HG02678 (cell line): Measurements from ENCODE around the gene SFI1.
A peak's percentile ranks its signal among the peaks of the same experiment; 100 is the strongest.
"Not testable (repeated sequence)": the region's sequence is repeated elsewhere in the genome, so short reads cannot be mapped to it uniquely, and the experiment has no call there.

Source experiments
- ATAC-seq: cut with Tn5 transposase; IDR thresholded peaks from one replicate; pipeline ENCODE4 v1.9.1; 2021; ENCODE audit warnings: mild to moderate bottlenecking, moderate library complexity; ENCODE audit not compliant: unreplicated experiment

The SFI1 gene

GRCh38 chr22:31490496-31490925 lies 5.8 kb upstream of the SFI1 start:
- peak; percentile 53 for ATAC-seq

GRCh38 chr22:31491218-31491962 lies 4.9 kb upstream of the SFI1 start:
- no peak for ATAC-seq

DNA sequence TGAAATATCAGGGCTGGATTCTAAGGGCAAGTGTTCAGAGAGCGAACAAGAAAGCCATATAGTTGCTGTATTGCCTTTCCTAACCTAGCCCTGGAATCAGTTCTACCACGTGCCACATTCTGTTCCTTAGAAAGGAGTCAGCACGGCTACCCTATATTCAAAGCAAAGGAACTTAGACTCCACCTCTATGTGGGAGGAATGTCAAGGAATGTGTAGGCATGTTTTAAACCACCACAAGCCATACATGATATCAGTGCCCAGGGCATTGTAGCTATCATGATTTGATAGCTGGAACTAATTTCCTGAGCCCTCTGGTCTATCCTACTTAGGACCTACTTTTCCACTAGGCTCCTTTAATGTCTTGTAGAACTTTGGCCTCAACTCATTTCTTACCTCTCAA lies 4.2 kb upstream of the SFI1 start:
- no peak for ATAC-seq

DNA sequence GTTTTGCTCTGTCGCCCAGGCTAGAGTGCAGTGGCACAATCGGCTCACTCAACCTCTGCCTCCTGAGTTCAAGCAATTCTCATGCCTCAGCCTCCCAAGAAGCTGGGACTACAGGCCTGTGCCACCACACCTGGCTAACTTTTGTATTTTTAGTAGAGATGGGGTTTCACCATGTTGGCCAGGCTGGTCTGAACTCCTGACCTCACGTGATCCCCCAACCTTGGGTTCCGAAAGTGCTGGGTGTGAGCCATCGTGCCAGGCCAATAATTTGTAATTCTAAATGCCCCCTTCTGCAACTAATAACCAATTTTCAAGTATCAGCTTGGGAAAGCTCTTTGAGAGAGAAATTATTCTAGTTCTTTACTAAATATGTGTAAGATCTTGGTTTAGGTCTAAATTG lies 3.0 kb upstream of the SFI1 start:
- not testable (repeated sequence) for ATAC-seq

DNA sequence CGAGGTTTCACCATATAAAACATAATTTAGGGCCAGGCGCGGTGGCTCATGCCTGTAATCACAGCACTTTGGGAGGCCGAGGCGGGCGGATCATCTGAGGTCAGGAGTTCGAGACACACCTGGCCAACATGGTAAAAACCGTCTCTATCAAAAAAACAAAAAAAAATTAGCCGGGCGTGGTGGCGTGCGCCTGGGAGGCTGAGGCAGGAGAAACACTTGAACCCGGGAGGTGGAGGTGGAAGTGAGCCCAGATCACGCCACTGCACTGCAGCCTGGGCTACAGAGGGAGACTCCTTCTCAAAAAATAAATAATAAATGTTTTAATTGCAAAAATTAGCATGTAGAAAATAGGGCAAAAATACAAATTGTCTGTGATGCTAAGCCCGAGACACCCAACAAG lies 993 bp upstream of the SFI1 start:
- no peak for ATAC-seq

GRCh38 chr22:31496735-31497146 lies 405 bp downstream of the SFI1 start:
- peak; percentile 14 for ATAC-seq

GRCh38 chr22:31497148-31497938 lies 1.0 kb downstream of the SFI1 start:
- no peak for ATAC-seq

- ATAC-seq: no peak
Measured at GRCh38 chr22:31501738-31502137, 5.4 kb downstream of the SFI1 start.

GRCh38 chr22:31503211-31503964 lies 7.1 kb downstream of the SFI1 start:
- ATAC-seq: no peak

- ATAC-seq: no peak
Measured at GRCh38 chr22:31504282-31504681, 7.9 kb downstream of the SFI1 start.

DNA sequence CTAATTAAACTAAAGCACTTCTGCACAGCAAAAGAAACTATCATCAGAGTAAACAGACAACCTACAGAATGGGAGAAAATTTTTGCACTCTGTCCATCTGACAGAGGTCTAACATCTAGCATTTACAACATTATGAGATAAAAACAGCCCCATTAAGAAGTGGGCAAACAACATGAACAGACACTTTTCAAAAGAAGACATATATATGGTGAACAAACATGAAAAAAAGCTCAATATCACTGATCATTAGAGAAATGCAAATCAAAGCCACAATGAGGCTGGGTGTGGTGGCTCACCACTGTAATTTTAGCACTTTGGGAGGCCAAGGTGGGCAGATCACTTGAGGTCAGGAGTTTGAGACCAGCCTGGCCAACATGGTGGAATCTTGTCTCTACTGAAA lies 11.2 kb downstream of the SFI1 start:
- ATAC-seq: not testable (repeated sequence)

DNA sequence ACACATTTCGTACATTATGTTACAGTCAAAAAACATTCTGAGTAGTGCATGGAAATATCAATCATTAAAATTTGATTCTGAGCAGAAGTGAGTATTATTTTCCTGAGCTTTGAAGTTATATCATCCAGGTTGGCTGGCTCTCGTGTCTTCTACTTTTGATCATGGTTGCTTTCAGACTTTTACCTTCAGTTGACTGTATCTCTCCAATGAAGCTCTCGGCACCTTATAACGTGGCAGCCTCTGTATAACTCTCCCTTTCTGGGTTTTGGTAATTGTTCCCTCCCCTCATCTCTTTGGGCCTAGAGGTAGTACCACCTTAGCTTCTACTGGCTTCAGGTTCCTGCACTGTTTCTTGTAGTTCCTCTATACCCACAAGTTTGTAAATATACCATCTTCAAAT lies 12.2 kb downstream of the SFI1 start:
- no peak for ATAC-seq

DNA sequence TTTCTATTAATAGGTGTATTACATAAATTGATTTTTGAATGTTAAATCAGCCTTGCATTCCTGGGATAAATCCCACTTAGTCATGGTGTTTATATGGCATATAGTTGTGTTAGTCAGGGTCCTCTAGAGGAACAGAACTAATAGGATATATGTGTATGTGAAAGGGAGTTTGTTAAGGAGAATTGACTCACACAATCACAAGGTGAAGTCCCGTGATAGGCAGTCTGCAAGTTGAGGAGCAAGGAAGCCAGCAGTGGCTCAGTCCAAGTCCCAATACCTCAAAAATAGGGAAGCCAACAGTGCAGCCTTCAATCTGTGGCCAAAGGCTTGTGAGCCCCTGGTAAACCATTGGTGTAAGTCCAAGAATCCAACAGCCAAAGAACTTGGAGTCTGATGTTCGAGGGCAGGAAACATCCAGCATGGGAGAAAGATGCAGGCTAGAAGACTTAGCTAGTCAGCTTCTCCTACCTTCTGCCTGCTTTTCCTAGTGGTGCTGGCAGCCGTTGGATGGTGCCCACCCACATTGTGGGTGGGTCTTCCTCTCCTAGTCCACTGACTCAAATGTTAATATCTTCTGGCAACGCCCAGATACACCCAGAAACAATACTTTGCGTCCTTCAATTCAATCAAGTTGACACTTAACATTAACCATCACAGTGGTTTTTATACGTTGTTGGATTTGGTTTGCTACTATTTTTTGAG lies 12.9 kb downstream of the SFI1 start:
- no peak for ATAC-seq

- ATAC-seq: no peak
Measured at GRCh38 chr22:31520051-31520450, 23.7 kb downstream of the SFI1 start.

GRCh38 chr22:31524132-31524531 lies 27.8 kb downstream of the SFI1 start:
- not testable (repeated sequence) for ATAC-seq

GRCh38 chr22:31526270-31526669 lies 29.9 kb downstream of the SFI1 start:
- ATAC-seq: no peak

GRCh38 chr22:31530823-31531195 lies 34.5 kb downstream of the SFI1 start:
- no peak for ATAC-seq

DNA sequence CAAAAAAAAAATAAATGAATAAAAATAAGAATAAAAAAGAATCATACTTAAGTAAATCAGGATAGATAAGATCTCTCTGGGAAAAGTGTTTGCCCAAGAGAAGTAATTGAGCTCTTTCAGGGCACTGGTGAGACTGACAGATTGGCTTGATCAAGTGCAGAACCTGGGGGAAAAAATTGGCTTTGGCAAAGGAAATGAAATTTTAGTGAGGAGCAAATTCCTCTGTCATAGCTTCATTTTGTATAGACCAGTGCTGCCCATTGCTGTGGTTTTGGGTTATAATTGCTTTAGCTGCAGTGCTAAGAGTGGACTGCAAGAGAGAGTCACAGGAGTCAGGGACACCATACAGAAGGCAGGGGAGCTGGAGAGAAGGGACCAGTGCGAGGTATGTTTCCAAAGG lies 35.7 kb downstream of the SFI1 start:
- ATAC-seq: no peak

GRCh38 chr22:31533374-31533773 lies 37.0 kb downstream of the SFI1 start:
- ATAC-seq: no peak

GRCh38 chr22:31537019-31537535 lies 40.7 kb downstream of the SFI1 start:
- ATAC-seq: peak; percentile 63

DNA sequence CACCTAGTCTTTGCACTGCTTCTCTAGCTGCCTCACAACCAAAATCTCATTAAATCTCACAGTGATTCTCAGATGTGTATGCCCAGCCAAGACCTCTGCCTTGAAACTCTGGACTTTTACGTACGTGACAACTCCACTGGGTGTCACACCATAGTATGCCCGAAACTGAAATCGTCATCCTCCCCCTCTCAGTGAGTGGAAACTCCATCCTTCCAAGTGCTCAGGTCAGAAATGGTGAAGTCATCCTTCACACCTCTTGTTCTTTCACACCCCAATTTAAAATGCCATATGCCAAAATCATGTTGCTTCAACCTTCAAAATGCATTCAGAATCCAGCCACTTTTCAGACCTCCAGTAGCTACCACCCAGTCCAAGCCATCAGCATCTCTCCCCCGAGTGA lies 42.5 kb downstream of the SFI1 start:
- no peak for ATAC-seq
